ENCODE data around the gene C5orf63.
"Not testable (repeated sequence)": the region's sequence is repeated elsewhere in the genome, so short reads cannot be mapped to it uniquely, and the experiment has no call there.

DNA sequence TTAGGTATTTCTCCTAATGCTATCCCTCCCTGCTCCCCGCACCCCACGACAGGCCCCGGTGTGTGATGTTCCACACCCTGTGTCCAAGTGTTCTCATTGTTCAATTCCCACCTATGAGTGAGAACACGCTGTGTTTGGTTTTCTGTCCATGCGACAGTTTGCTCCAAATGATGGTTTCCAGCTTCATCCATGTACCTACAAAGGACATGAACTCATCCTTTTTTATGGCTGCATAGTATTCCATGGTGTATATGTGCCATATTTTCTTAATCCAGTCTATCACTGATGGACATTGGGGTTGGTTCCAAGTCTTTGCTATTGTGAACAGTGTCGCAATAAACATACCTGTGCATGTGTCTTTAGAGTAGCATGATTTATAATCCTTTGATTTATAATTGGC is 19.8 kb downstream of the C5orf63 start:
- TF ChIP-seq CTCF, POLR2A (IDR thresholded peaks at IDR 0.05): not testable (repeated sequence)

Measured in right lobe of liver (tissue), 4 donors.